ENCODE measurements around the gene PRR14L.
"Not testable (repeated sequence)": the region's sequence is repeated elsewhere in the genome, so short reads cannot be mapped to it uniquely, and the experiment has no call there.

PRR14L gene

GRCh38 chr22:31742115-31742514, 7.8 kb downstream of the PRR14L start:
- Histone ChIP-seq H3K27me3 (ENCODE audit: control insufficient read depth, insufficient read depth, low read length, poor library complexity, severe bottlenecking) (no peaks in the 10 kb centered on the region), H3K9me3 (ENCODE audit: control insufficient read depth, low read length) (no peaks in the 10 kb centered on the region), H3K27ac (ENCODE audit: insufficient read depth, low read depth, low read length, poor library complexity, severe bottlenecking) (no peak overlapping the region), H3K4me1 (ENCODE audit: control insufficient read depth, insufficient read depth, low read length) (no peaks in the 10 kb centered on the region), H3K4me3 (ENCODE audit: insufficient read depth, low read depth, low read length) (no peak overlapping the region), H3K36me3 (ENCODE audit: control insufficient read depth, insufficient read depth, low read length) (peaks cover 5% of the 10 kb centered on the region)
- 93 to 96% methylated on average over 3 of the region's 3 CpGs for WGBS, 2 experiments

- H3K27me3 ChIP-seq (ENCODE audit: control insufficient read depth, insufficient read depth, low read length, poor library complexity, severe bottlenecking); H3K9me3 ChIP-seq (ENCODE audit: control insufficient read depth, low read length); H3K27ac ChIP-seq (ENCODE audit: insufficient read depth, low read depth, low read length, poor library complexity, severe bottlenecking); H3K36me3 ChIP-seq (ENCODE audit: control insufficient read depth, insufficient read depth, low read length); H3K4me1 ChIP-seq (ENCODE audit: control insufficient read depth, insufficient read depth, low read length); H3K4me3 ChIP-seq (ENCODE audit: insufficient read depth, low read depth, low read length): not testable (repeated sequence)
- WGBS, 2 experiments = 95 to 96% methylated on average over 7 of the region's 7 CpGs
Observed at GRCh38 chr22:31740314-31740713, 9.6 kb downstream of the PRR14L start.

GRCh38 chr22:31739795-31740201, 10.1 kb downstream of the PRR14L start:
- WGBS, 2 experiments = 88 to 94% methylated on average over 2 of the region's 2 CpGs
- H3K9me3 ChIP-seq (ENCODE audit: control insufficient read depth, low read length) = no peaks in the 10 kb centered on the region
- H3K4me3 ChIP-seq (ENCODE audit: insufficient read depth, low read depth, low read length) = no peak overlapping the region
- H3K4me1 ChIP-seq (ENCODE audit: control insufficient read depth, insufficient read depth, low read length) = no peaks in the 10 kb centered on the region
- no peaks in the 10 kb centered on the region for H3K27me3 ChIP-seq (ENCODE audit: control insufficient read depth, insufficient read depth, low read length, poor library complexity, severe bottlenecking)
- no peak overlapping the region for H3K27ac ChIP-seq (ENCODE audit: insufficient read depth, low read depth, low read length, poor library complexity, severe bottlenecking)
- peaks cover 5% of the 10 kb centered on the region for H3K36me3 ChIP-seq (ENCODE audit: control insufficient read depth, insufficient read depth, low read length)

GRCh38 chr22:31738566-31738965, 11.4 kb downstream of the PRR14L start:
- no peaks in the 10 kb centered on the region for H3K4me1 ChIP-seq (ENCODE audit: control insufficient read depth, insufficient read depth, low read length)
- no peaks in the 10 kb centered on the region for H3K27me3 ChIP-seq (ENCODE audit: control insufficient read depth, insufficient read depth, low read length, poor library complexity, severe bottlenecking)
- H3K4me3 ChIP-seq (ENCODE audit: insufficient read depth, low read depth, low read length) = no peak overlapping the region
- peaks cover 5% of the 10 kb centered on the region for H3K36me3 ChIP-seq (ENCODE audit: control insufficient read depth, insufficient read depth, low read length)
- H3K27ac ChIP-seq (ENCODE audit: insufficient read depth, low read depth, low read length, poor library complexity, severe bottlenecking) = no peak overlapping the region
- H3K9me3 ChIP-seq (ENCODE audit: control insufficient read depth, low read length) = no peaks in the 10 kb centered on the region
- WGBS, 2 experiments = 95 to 96% methylated on average over 2 of the region's 2 CpGs

- peaks cover 5% of the 10 kb centered on the region for H3K36me3 ChIP-seq (ENCODE audit: control insufficient read depth, insufficient read depth, low read length)
- no peak overlapping the region for H3K4me3 ChIP-seq (ENCODE audit: insufficient read depth, low read depth, low read length)
- H3K27me3 ChIP-seq (ENCODE audit: control insufficient read depth, insufficient read depth, low read length, poor library complexity, severe bottlenecking) = no peaks in the 10 kb centered on the region
- H3K27ac ChIP-seq (ENCODE audit: insufficient read depth, low read depth, low read length, poor library complexity, severe bottlenecking) = no peak overlapping the region
- 92 to 95% methylated on average over 5 of the region's 5 CpGs for WGBS, 2 experiments
- H3K4me1 ChIP-seq (ENCODE audit: control insufficient read depth, insufficient read depth, low read length) = no peaks in the 10 kb centered on the region
- no peaks in the 10 kb centered on the region for H3K9me3 ChIP-seq (ENCODE audit: control insufficient read depth, low read length)
Observed at GRCh38 chr22:31737932-31738331, 12.0 kb downstream of the PRR14L start.

- WGBS, 2 experiments = 96% methylated on average over 2 of the region's 2 CpGs
- Histone ChIP-seq H3K27ac (ENCODE audit: insufficient read depth, low read depth, low read length, poor library complexity, severe bottlenecking) (no peak overlapping the region), H3K27me3 (ENCODE audit: control insufficient read depth, insufficient read depth, low read length, poor library complexity, severe bottlenecking) (no peaks in the 10 kb centered on the region), H3K36me3 (ENCODE audit: control insufficient read depth, insufficient read depth, low read length) (peaks cover 5% of the 10 kb centered on the region), H3K9me3 (ENCODE audit: control insufficient read depth, low read length) (no peaks in the 10 kb centered on the region), H3K4me3 (ENCODE audit: insufficient read depth, low read depth, low read length) (no peak overlapping the region), H3K4me1 (ENCODE audit: control insufficient read depth, insufficient read depth, low read length) (no peaks in the 10 kb centered on the region)
Observed at GRCh38 chr22:31736458-31736857, 13.5 kb downstream of the PRR14L start.

GRCh38 chr22:31734512-31734911, 15.4 kb downstream of the PRR14L start:
- no peak overlapping the region for H3K27ac ChIP-seq (ENCODE audit: insufficient read depth, low read depth, low read length, poor library complexity, severe bottlenecking)
- H3K4me1 ChIP-seq (ENCODE audit: control insufficient read depth, insufficient read depth, low read length) = no peaks in the 10 kb centered on the region
- no peaks in the 10 kb centered on the region for H3K9me3 ChIP-seq (ENCODE audit: control insufficient read depth, low read length)
- peaks cover 5% of the 10 kb centered on the region for H3K36me3 ChIP-seq (ENCODE audit: control insufficient read depth, insufficient read depth, low read length)
- H3K4me3 ChIP-seq (ENCODE audit: insufficient read depth, low read depth, low read length) = no peak overlapping the region
- no peaks in the 10 kb centered on the region for H3K27me3 ChIP-seq (ENCODE audit: control insufficient read depth, insufficient read depth, low read length, poor library complexity, severe bottlenecking)
- 82 to 90% methylated on average over 1 of the region's 1 CpG for WGBS, 2 experiments

- Histone ChIP-seq H3K9me3 (ENCODE audit: control insufficient read depth, low read length) (no peaks in the 10 kb centered on the region), H3K27ac (ENCODE audit: insufficient read depth, low read depth, low read length, poor library complexity, severe bottlenecking) (no peak overlapping the region), H3K36me3 (ENCODE audit: control insufficient read depth, insufficient read depth, low read length) (peaks cover 3% of the 10 kb centered on the region), H3K4me1 (ENCODE audit: control insufficient read depth, insufficient read depth, low read length) (no peaks in the 10 kb centered on the region), H3K27me3 (ENCODE audit: control insufficient read depth, insufficient read depth, low read length, poor library complexity, severe bottlenecking) (no peaks in the 10 kb centered on the region), H3K4me3 (ENCODE audit: insufficient read depth, low read depth, low read length) (no peak overlapping the region)
- WGBS, 2 experiments = 94 to 96% methylated on average over 7 of the region's 7 CpGs
Observed at GRCh38 chr22:31733580-31734079, 16.3 kb downstream of the PRR14L start.

- Histone ChIP-seq H3K27me3 (ENCODE audit: control insufficient read depth, insufficient read depth, low read length, poor library complexity, severe bottlenecking) (no peaks in the 10 kb centered on the region), H3K4me3 (ENCODE audit: insufficient read depth, low read depth, low read length) (no peak overlapping the region), H3K36me3 (ENCODE audit: control insufficient read depth, insufficient read depth, low read length) (no peaks in the 10 kb centered on the region), H3K9me3 (ENCODE audit: control insufficient read depth, low read length) (no peaks in the 10 kb centered on the region), H3K4me1 (ENCODE audit: control insufficient read depth, insufficient read depth, low read length) (no peaks in the 10 kb centered on the region), H3K27ac (ENCODE audit: insufficient read depth, low read depth, low read length, poor library complexity, severe bottlenecking) (no peak overlapping the region)
- 88 to 89% methylated on average over 2 of the region's 2 CpGs for WGBS, 2 experiments
Observed at GRCh38 chr22:31732089-31732829, 17.7 kb downstream of the PRR14L start.

GRCh38 chr22:31730344-31730711, 19.6 kb downstream of the PRR14L start:
- Histone ChIP-seq H3K4me1 (ENCODE audit: control insufficient read depth, insufficient read depth, low read length) (no peaks in the 10 kb centered on the region), H3K4me3 (ENCODE audit: insufficient read depth, low read depth, low read length) (no peak overlapping the region), H3K27ac (ENCODE audit: insufficient read depth, low read depth, low read length, poor library complexity, severe bottlenecking) (no peak overlapping the region), H3K36me3 (ENCODE audit: control insufficient read depth, insufficient read depth, low read length) (no peaks in the 10 kb centered on the region), H3K9me3 (ENCODE audit: control insufficient read depth, low read length) (no peaks in the 10 kb centered on the region), H3K27me3 (ENCODE audit: control insufficient read depth, insufficient read depth, low read length, poor library complexity, severe bottlenecking) (no peaks in the 10 kb centered on the region)
- WGBS, 2 experiments = 88 to 89% methylated on average over 7 to 8 of the region's 8 CpGs
